Astrocyte (in vitro differentiated cells and primary cell): ENCODE results near the gene SLC44A3. TPM values are rescaled to one million over a fixed set of nuclear protein-coding genes. Genes with fewer than 3 reads are reported as not detected.
A peak's percentile ranks its signal among the peaks of the same experiment; 100 is the strongest.

Experiments
- DNase-seq: peaks from one replicate; pipeline ENCODE4 v3.0.0-alpha.2; 2010; ENCODE audit warnings: low read depth
- FAIRE-seq: peaks from 2 replicates; lab custom pipeline; 2011; peaks lifted over from hg19 to GRCh38; lab: Jason Lieb, UNC
- H2AFZ ChIP-seq: 2 replicates; pipeline ENCODE4 v1.6.0; 2012; ENCODE audit warnings: low read depth, low read length, inconsistent platforms
- H3K27ac ChIP-seq: 2 replicates; pipeline ENCODE4 v1.5.1; 2011; ENCODE audit warnings: low read depth, low read length, inconsistent platforms
- H3K27me3 ChIP-seq: 2 replicates; pipeline ENCODE4 v1.6.0; 2011; ENCODE audit warnings: low read length, inconsistent platforms; ENCODE audit not compliant: insufficient read depth
- H3K36me3 ChIP-seq: 2 replicates; pipeline ENCODE4 v1.5.1; 2011; ENCODE audit warnings: low read length, inconsistent platforms; ENCODE audit not compliant: insufficient read depth
- H3K4me1 ChIP-seq: 2 replicates; pipeline ENCODE4 v1.5.1; 2011; ENCODE audit warnings: low read length, inconsistent platforms; ENCODE audit not compliant: insufficient read depth
- H3K4me2 ChIP-seq: 2 replicates; pipeline ENCODE4 v1.6.0; 2012; ENCODE audit warnings: low read length, inconsistent platforms
- H3K4me3 ChIP-seq: 2 replicates; pipeline ENCODE4 v1.5.1; 2011; ENCODE audit warnings: low read depth, mild to moderate bottlenecking, low read length, inconsistent platforms; ENCODE audit not compliant: insufficient read depth
- H3K79me2 ChIP-seq: 2 replicates; pipeline ENCODE4 v1.6.0; 2012; ENCODE audit warnings: mild to moderate bottlenecking, low read length, inconsistent platforms; ENCODE audit not compliant: insufficient read depth
- H3K9ac ChIP-seq: 2 replicates; pipeline ENCODE4 v1.6.0; 2012; ENCODE audit warnings: mild to moderate bottlenecking, low read length, inconsistent platforms
- H3K9me3 ChIP-seq: 2 replicates; pipeline ENCODE4 v1.5.1; 2012; ENCODE audit warnings: low read depth, mild to moderate bottlenecking, low read length, inconsistent platforms; ENCODE audit not compliant: insufficient read depth
- H4K20me1 ChIP-seq: 2 replicates; pipeline ENCODE4 v1.6.0; 2012; ENCODE audit warnings: low read length, inconsistent platforms; ENCODE audit not compliant: insufficient read depth
- H3K27ac Mint-ChIP-seq: one replicate; pipeline ENCODE4 v1.8.0; 2021; ENCODE audit warnings: mild to moderate bottlenecking, mixed read lengths; ENCODE audit not compliant: unreplicated experiment
- H3K27me3 Mint-ChIP-seq: one replicate; pipeline ENCODE4 v1.8.0; 2021; ENCODE audit warnings: low read depth, mixed read lengths; ENCODE audit not compliant: unreplicated experiment
- H3K36me3 Mint-ChIP-seq: one replicate; pipeline ENCODE4 v1.8.0; 2021; ENCODE audit warnings: low read depth, mixed read lengths; ENCODE audit not compliant: unreplicated experiment
- H3K4me1 Mint-ChIP-seq: one replicate; pipeline ENCODE4 v1.8.0; 2021; ENCODE audit warnings: low read depth, mixed read lengths; ENCODE audit not compliant: unreplicated experiment
- H3K4me3 Mint-ChIP-seq: one replicate; pipeline ENCODE4 v1.8.0; 2021; ENCODE audit warnings: mild to moderate bottlenecking, moderate library complexity, mixed read lengths; ENCODE audit not compliant: unreplicated experiment
- H3K9me3 Mint-ChIP-seq: one replicate; pipeline ENCODE4 v1.8.0; 2021; ENCODE audit warnings: mild to moderate bottlenecking, mixed read lengths; ENCODE audit not compliant: unreplicated experiment
- CTCF ChIP-seq: IDR thresholded peaks from 2 replicates; pipeline ENCODE4 v1.5.1; 2011; ENCODE audit warnings: low read depth, mild to moderate bottlenecking, inconsistent platforms, low read length, moderate library complexity; ENCODE audit not compliant: insufficient read depth
- EZH2 ChIP-seq: IDR thresholded peaks from 2 replicates; pipeline ENCODE4 v1.6.1; 2012; ENCODE audit warnings: mild to moderate bottlenecking, low read length, inconsistent platforms; ENCODE audit not compliant: insufficient read depth
- total RNA-seq: library from RNA; stranded (reverse); gene quantifications from 2 replicates; pipeline ENCODE4 v1.2.1, GENCODE V29; 2021

The SLC44A3 gene
- total RNA-seq, 1 donor from 2014 or later, result 3.7 TPM

GRCh38 chr1:94876362-94876761 is 56.2 kb downstream of the SLC44A3 start:
- peaks cover 5% of the 10 kb centered on the region for H3K9me3 Mint-ChIP-seq
- no peak overlapping the region for H3K9ac ChIP-seq
- H3K4me3 ChIP-seq, result no peak overlapping the region
- H3K36me3 ChIP-seq, result no peaks in the 10 kb centered on the region
- H3K27me3 ChIP-seq, result no peaks in the 10 kb centered on the region
- TF ChIP-seq EZH2 (no peak), CTCF (no peak)
- no peak overlapping the region for H2AFZ ChIP-seq
- H3K27ac Mint-ChIP-seq, result no peak overlapping the region
- no peak overlapping the region for H3K27ac ChIP-seq
- FAIRE-seq, result peak; percentile 43
- no peaks in the 10 kb centered on the region for H3K9me3 ChIP-seq
- no peaks in the 10 kb centered on the region for H4K20me1 ChIP-seq
- H3K79me2 ChIP-seq, result no peaks in the 10 kb centered on the region
- no peaks in the 10 kb centered on the region for H3K27me3 Mint-ChIP-seq
- H3K36me3 Mint-ChIP-seq, result peaks cover 5% of the 10 kb centered on the region
- peak overlapping the region; percentile 51 for H3K4me2 ChIP-seq
- peaks cover 37% of the 10 kb centered on the region for H3K4me1 Mint-ChIP-seq
- peak; percentile 71 for DNase-seq
- no peak overlapping the region for H3K4me3 Mint-ChIP-seq
- peaks cover 22% of the 10 kb centered on the region for H3K4me1 ChIP-seq

- DNase-seq (no peak), FAIRE-seq (peak; percentile 63)
- H3K4me3 Mint-ChIP-seq, result no peak overlapping the region
- no peak overlapping the region for H2AFZ ChIP-seq
- no peaks in the 10 kb centered on the region for H3K9me3 ChIP-seq
- peaks cover 5% of the 10 kb centered on the region for H3K36me3 Mint-ChIP-seq
- H3K27me3 Mint-ChIP-seq, result no peaks in the 10 kb centered on the region
- H3K4me3 ChIP-seq, result no peak overlapping the region
- TF ChIP-seq CTCF (no peak), EZH2 (no peak)
- H3K27ac Mint-ChIP-seq, result no peak overlapping the region
- H3K4me1 ChIP-seq, result peaks cover 14% of the 10 kb centered on the region
- no peak overlapping the region for H3K27ac ChIP-seq
- no peaks in the 10 kb centered on the region for H3K36me3 ChIP-seq
- no peak overlapping the region for H3K9ac ChIP-seq
- peaks cover 5% of the 10 kb centered on the region for H3K9me3 Mint-ChIP-seq
- no peaks in the 10 kb centered on the region for H3K79me2 ChIP-seq
- H3K4me2 ChIP-seq, result no peak overlapping the region
- H3K27me3 ChIP-seq, result no peaks in the 10 kb centered on the region
- no peaks in the 10 kb centered on the region for H4K20me1 ChIP-seq
- peaks cover 22% of the 10 kb centered on the region for H3K4me1 Mint-ChIP-seq
Observed at GRCh38 chr1:94878329-94878728, 58.2 kb downstream of the SLC44A3 start.

GRCh38 chr1:94883691-94884090 is 63.5 kb downstream of the SLC44A3 start:
- H3K27me3 Mint-ChIP-seq, result no peaks in the 10 kb centered on the region
- Histone ChIP-seq H3K36me3 (no peaks in the 10 kb centered on the region), H3K4me3 (no peak overlapping the region), H3K27ac (peak overlapping the region; percentile 73), H3K9ac (peak overlapping the region; percentile 70), H4K20me1 (no peaks in the 10 kb centered on the region), H2AFZ (peak overlapping the region; percentile 31), H3K79me2 (no peaks in the 10 kb centered on the region), H3K9me3 (no peaks in the 10 kb centered on the region), H3K27me3 (no peaks in the 10 kb centered on the region), H3K4me1 (peaks cover 11% of the 10 kb centered on the region), H3K4me2 (peak overlapping the region; percentile 70)
- no peak overlapping the region for H3K27ac Mint-ChIP-seq
- H3K4me3 Mint-ChIP-seq, result no peak overlapping the region
- FAIRE-seq, result no peak
- H3K9me3 Mint-ChIP-seq, result peaks cover 3% of the 10 kb centered on the region
- H3K4me1 Mint-ChIP-seq, result peaks cover 9% of the 10 kb centered on the region
- DNase-seq, result no peak
- peaks cover 2% of the 10 kb centered on the region for H3K36me3 Mint-ChIP-seq
- TF ChIP-seq CTCF (no peak), EZH2 (no peak)
